Measurements from ENCODE around the gene SIGLEC1. TPM values are rescaled to one million over a fixed set of nuclear protein-coding genes. Genes with fewer than 3 reads are reported as not detected.

Gene SIGLEC1
- total RNA-seq, 1 donor from 2014 or later, result 114 TPM

DNA sequence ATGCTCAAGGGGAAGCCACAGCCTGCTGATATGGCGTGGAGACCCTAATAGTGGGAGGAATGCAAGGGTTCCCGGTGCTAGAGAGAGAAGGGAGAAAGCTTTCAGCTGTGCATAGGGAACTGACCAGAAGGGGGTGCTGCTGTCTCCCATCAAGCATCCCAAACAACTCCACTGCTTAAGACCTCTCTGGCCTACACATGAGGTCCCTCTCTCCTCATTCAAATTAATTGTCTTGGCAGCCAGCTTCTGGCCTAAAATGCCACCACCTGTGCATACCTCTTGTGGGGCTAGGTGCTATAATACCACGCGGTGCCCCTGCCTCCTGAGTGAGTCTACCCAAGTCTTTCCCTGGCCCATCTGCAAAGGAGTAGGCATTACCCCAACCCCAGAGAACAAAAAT lies 40.7 kb upstream of the SIGLEC1 start:
- intact Hi-C loops (cut with DNase I), result no loop called here
- no peaks in the 10 kb centered on the region for H3K9me3 ChIP-seq
- H3K27ac ChIP-seq, result no peak overlapping the region
- H3K4me1 ChIP-seq, result peaks cover 29% of the 10 kb centered on the region
- peaks cover 19% of the 10 kb centered on the region for H3K36me3 ChIP-seq
- peaks cover 5% of the 10 kb centered on the region for H3K27me3 ChIP-seq (ENCODE audit: low read depth)
- TF ChIP-seq, protein P1, sequence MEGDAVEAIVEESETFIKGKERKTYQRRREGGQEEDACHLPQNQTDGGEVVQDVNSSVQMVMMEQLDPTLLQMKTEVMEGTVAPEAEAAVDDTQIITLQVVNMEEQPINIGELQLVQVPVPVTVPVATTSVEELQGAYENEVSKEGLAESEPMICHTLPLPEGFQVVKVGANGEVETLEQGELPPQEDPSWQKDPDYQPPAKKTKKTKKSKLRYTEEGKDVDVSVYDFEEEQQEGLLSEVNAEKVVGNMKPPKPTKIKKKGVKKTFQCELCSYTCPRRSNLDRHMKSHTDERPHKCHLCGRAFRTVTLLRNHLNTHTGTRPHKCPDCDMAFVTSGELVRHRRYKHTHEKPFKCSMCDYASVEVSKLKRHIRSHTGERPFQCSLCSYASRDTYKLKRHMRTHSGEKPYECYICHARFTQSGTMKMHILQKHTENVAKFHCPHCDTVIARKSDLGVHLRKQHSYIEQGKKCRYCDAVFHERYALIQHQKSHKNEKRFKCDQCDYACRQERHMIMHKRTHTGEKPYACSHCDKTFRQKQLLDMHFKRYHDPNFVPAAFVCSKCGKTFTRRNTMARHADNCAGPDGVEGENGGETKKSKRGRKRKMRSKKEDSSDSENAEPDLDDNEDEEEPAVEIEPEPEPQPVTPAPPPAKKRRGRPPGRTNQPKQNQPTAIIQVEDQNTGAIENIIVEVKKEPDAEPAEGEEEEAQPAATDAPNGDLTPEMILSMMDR (IDR thresholded peaks at IDR 0.05), result peak; percentile 81
- no peak overlapping the region for H3K4me3 ChIP-seq
- DNase-seq, result no peak
- ATAC-seq, result peak; percentile 74 to 79

- ATAC-seq, result no peak
- DNase-seq, result no peak
- intact Hi-C loops (cut with DNase I), result no loop called here
- peak overlapping the region; percentile 48 for H3K4me3 ChIP-seq
- H3K9me3 ChIP-seq, result no peaks in the 10 kb centered on the region
- peaks cover 21% of the 10 kb centered on the region for H3K36me3 ChIP-seq
- H3K27ac ChIP-seq, result no peak overlapping the region
- H3K27me3 ChIP-seq (ENCODE audit: low read depth), result peaks cover 5% of the 10 kb centered on the region
- TF ChIP-seq, protein P1 (IDR thresholded peaks at IDR 0.05), result no peak
- peaks cover 29% of the 10 kb centered on the region for H3K4me1 ChIP-seq
Measured at GRCh38 chr20:3752386-3752759, 40.0 kb upstream of the SIGLEC1 start.

- Histone ChIP-seq H3K4me3 (peak overlapping the region; percentile 48), H3K27me3 (ENCODE audit: low read depth) (peaks cover 5% of the 10 kb centered on the region), H3K27ac (no peak overlapping the region), H3K36me3 (peaks cover 26% of the 10 kb centered on the region), H3K4me1 (peaks cover 29% of the 10 kb centered on the region), H3K9me3 (no peaks in the 10 kb centered on the region)
- TF ChIP-seq, protein P1 (IDR thresholded peaks at IDR 0.05), result no peak
- peak; percentile 82 for DNase-seq
- intact Hi-C loops (cut with DNase I), result no loop called here
- ATAC-seq, result peak; percentile 62 to 71
Measured at GRCh38 chr20:3751675-3752385, 39.4 kb upstream of the SIGLEC1 start.

DNA sequence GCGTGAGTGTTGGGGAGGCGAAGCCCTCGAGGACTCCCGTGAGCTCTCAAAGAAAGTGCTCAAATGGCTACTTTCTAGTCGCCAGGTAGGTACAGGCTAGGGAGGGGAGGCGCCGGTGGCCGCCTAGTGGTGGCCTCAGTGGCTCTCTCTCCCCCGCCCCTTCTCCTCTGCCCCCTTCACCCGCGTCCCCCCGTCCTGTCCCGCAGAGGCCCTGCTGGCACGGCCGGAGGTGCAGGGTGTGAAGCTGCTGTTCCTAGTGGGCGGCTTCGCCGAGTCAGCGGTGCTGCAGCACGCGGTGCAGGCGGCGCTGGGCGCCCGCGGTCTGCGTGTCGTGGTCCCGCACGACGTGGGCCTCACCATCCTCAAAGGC lies 38.9 kb upstream of the SIGLEC1 start:
- no peak for ATAC-seq
- TF ChIP-seq, protein P1 (IDR thresholded peaks at IDR 0.05), result no peak
- Histone ChIP-seq H3K4me1 (peaks cover 29% of the 10 kb centered on the region), H3K27ac (no peak overlapping the region), H3K4me3 (peak overlapping the region; percentile 48), H3K36me3 (peaks cover 28% of the 10 kb centered on the region), H3K27me3 (ENCODE audit: low read depth) (peaks cover 5% of the 10 kb centered on the region), H3K9me3 (no peaks in the 10 kb centered on the region)
- DNase-seq, result no peak
- intact Hi-C loops (cut with DNase I), result no loop called here

- Histone ChIP-seq H3K9me3 (no peaks in the 10 kb centered on the region), H3K36me3 (peaks cover 35% of the 10 kb centered on the region), H3K4me1 (peaks cover 34% of the 10 kb centered on the region), H3K27me3 (ENCODE audit: low read depth) (peaks cover 5% of the 10 kb centered on the region), H3K4me3 (no peak overlapping the region), H3K27ac (no peak overlapping the region)
- intact Hi-C loops (cut with DNase I), result no loop called here
- TF ChIP-seq, protein P1 (IDR thresholded peaks at IDR 0.05), result peak; percentile 70
- peak; percentile 63 for DNase-seq
- ATAC-seq, result peak; percentile 37 to 38
Measured at GRCh38 chr20:3749689-3750531, 37.5 kb upstream of the SIGLEC1 start.

Measured in lower lobe of right lung (tissue), 2 donors.